ENCODE measurements around the gene FOXF2. TPM values are rescaled to one million over a fixed set of nuclear protein-coding genes. Genes with fewer than 3 reads are reported as not detected.

Gene FOXF2
- total RNA-seq, 1 experiment from 2014 or later = 16.4 TPM

DNA sequence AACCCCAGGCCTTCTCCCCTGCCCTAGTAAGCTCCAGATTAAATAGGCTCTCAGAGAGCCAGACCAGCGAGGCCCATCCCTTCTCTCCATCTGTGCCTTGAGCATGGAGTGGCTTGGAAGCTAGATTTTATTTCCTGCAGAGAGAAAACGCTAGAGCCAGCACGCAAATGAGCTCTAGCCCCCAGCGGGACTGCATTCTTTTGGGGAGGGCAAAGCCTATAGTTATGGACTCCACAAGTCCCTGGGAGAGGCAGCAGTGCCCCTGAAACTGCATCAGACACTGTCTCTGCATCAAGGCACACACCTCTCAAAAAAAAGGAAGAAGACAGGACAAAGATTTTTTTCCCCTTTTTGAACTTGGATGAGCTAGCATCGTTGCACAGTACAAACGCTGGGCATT, 15.8 kb downstream of the FOXF2 start:
- no peak for DNase-seq (ENCODE audit: extremely low read depth, low read depth)

DNA sequence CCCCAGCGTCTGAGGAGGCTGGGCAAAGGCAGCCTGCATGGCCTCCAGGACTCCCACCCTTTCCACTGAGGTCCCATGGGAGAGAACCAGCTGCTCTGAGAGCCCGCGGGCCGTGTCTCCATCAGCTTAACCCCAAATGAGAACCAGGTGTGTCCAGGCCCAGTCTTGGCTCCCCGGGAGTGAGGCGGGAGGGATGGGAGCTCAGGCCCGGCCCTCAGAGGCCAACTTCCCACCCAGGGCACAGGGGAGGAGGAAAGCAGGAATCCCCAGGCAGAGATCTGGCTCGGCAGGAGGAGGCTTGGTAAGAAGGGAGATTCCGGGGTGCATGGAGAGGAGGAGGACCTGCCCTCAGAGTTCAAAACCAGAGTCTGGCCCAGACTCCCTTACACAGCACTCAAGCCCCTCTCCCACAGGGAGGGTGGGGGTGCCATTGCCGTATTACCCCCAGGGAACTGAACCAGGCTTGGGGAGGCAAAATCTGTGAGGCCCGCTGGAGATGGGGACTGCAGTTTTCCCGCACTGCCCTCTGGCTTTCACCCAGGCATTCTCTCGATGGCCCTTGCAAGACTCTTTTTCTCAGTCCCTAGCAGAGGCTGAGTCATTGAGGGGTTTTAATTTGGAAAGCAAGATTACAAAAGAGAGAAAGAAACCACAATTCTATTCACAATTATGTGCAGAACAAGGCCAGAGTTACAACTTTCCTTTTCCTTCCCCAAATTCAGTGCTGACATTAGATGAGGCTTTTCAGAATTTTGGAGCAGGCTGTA, 17.1 kb downstream of the FOXF2 start:
- no peak for DNase-seq (ENCODE audit: extremely low read depth, low read depth)

DNA sequence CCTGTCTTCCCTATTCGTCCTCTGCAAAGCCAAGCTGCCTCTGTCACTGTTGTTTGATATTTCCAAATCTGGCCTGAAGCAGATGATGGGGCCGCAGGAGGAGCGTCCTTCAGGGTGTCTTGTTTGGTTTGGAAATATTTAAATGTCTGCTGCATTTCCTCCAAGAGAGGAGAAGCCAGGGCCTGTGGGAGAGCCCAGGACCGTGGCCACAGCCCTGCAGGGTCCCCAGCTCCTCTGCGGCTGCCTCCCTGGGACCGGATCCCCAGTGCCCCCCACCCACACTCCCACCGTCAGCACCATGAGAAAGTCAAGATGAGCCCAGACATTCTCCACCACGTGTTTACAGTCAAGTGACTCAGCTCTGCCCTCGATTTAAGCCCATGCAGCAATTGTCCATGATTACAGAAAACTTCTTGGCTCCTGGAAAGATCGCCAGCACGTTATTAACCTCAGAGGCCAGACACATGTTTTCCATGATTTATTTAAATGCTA, 18.2 kb downstream of the FOXF2 start:
- no peak for DNase-seq (ENCODE audit: extremely low read depth, low read depth)

DNA sequence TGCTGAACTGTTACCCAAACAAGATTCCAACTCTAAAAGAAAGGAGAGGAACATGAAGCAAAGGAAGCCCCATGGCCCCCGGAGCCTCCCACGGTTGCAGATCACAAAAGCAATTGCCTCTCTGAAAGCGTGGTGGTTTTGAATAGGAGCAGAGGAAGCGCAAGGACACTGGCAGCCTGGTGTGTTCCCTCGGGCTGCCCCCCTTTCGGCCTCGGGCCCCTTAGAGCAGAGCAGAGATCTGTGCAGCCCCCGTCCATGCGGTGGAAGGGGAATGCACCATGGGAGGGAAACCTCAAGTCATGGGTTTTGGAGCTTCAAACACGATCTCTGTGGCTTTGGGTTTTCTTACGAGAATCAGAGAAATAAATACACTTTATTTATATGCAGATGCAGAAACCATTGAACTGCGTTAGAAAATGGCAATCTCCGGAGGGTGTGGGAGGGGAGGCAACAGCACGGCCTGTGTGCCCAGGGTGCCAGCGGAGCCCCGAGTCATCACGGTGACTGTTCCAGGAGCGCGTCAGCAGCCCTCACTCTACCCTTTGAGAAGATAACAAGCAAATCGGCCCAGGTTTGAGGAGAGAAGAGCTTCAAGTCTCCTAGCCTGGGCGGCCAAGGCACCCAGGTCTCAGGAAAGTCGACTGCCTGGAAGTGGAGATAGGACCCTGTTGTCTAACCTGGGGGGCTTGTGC, 20.5 kb downstream of the FOXF2 start:
- DNase-seq (ENCODE audit: extremely low read depth, low read depth) = no peak

DNA sequence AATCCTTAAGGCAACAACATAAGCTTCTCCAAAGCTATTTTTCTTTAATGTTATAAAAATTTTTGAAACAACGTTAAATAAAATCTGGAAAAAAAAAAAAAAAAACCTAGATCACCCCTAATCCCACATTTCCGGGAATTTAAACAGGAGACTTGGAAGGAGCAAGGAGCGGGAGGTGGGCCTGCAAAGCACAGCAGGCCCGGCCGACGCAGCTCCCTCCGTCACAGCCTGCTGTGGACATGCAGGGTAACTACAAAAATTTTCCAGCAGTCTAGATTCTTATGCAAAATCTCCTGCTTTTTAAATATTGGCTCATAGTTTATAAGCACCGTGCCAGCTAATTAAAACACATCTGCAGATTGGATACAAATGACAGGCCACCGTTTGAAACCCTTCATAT, 23.5 kb downstream of the FOXF2 start:
- DNase-seq (ENCODE audit: extremely low read depth, low read depth) = no peak

DNA sequence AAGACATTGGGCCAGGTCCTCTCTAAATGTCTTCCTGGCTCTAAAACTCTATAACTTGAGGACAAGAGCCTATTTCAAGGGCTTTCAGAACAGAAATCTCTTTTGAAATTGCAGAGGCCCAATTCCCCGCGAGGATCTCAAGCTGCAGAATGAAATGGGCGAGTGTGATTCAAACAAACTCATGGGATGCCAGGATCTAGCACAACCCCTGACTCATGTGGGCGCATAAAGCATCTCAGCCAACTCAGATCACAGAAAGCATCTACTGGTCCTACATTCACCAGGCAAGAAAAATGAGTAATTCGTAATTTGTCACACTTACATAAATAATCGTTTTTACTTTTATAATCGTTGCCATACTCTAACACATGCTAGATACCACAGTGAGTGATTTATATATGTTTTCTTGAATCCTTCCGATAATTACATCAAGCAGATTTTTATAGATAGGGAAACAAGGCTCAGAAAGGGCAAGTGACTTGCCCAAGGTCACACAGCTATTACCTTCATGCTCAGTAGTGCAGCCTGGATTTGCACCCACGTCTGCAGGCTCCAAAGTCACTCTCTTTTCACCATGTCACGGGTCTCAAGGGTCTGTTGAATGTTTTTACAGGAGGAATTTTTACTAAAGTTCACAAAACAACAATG, 26.2 kb downstream of the FOXF2 start:
- no peak for DNase-seq (ENCODE audit: extremely low read depth, low read depth)

DNA sequence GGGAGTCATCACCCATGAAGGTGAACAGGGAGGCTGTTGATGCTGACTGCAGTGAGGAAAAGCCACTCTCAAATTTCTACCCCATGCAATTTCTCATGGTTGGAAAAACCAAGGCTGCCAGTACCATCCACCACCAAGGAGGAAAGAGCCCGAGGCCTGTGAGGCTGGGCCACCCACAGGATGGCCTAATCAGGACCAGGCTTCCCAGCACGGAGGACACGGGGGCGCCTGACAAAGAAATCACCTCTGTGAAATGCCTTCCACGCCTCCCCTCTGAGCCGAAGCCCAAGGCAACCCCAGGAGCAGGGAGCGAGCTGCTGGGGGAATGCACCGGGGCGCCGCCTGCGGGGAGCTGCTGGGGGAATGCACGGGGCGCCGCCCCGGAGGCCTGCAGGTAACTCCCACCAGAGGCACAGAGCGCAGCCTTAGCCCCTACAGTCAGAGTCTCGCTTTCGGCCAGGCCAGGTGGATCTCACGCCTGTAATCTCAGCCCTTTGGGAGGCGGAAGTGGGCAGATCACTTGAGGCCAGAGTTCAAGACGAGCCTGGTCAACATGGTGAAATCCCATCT, 26.9 kb downstream of the FOXF2 start:
- no peak for DNase-seq (ENCODE audit: extremely low read depth, low read depth)

DNA sequence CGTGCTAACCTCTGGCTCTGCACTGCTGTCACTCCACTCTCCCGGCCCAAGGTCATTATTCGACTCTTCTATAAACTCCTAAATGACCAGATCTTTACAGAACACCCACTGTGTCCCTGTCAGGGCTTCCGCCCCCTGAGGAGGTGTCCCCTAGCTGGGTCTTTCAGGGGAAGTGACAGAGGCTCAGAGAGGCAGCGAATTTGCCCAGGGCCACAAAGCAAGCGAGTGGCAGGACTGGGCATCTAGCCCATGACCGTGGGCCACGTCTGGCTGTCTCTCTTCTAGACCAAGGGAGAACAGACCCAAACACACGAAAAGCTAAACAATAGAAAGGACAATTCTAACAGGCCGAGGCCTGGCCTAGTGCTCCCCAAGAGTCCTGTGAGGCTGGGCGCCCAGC, 27.4 kb downstream of the FOXF2 start:
- no peak for DNase-seq (ENCODE audit: extremely low read depth, low read depth)

DNA sequence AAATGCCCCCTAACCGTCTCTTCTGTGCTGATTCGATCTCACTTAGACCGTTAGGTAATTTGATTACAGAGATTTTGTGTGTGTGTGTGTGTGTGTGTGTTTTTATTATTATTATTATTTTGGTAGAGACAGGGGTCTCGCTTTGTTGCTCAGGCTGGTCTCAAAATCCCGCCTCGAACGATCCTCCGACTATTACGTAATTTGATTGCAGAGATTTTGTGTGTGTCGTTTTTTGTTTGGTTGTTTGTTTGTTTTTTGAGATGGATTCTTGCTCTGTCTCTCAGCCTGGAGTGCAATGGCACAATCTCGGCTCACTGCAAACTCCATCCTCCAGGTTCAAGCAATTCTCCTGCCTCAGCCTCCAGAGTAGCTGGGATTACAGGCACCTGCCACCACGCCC, 28.3 kb downstream of the FOXF2 start:
- DNase-seq (ENCODE audit: extremely low read depth, low read depth) = no peak

DNA sequence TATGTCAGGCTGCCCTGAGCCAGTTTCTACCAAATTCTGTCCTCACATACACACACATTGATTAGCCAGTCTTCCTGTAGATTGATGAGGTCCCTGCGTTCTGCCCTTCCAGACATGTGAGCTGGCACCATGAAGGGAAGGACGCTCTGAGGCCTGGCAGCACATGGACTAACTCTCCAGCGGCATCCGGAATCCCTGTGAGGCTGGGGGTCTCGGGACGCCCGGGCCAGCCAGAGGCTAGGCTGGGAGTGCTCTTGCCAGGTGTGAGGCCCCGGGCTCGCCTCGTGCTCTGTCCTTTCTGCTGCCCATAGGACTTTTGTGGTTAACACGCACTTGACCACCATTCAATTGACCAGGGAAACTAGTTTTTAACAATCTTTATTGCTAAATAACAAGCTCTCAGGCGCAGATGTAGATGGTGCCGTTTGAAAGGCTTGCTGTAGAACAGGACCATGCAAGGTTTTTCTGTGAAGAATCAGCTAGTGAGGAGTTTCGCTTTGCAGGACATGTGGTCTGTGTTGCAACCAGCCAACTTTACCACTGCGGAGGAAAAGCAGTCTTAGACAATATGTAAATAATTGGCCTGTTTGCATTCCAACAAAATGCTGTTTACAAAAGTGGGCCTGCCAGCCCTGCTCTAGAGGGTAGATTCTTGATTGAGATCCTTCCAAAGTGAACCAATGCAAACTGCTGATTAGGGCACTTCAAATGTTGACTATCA, 29.3 kb downstream of the FOXF2 start:
- DNase-seq (ENCODE audit: extremely low read depth, low read depth) = no peak

DNA sequence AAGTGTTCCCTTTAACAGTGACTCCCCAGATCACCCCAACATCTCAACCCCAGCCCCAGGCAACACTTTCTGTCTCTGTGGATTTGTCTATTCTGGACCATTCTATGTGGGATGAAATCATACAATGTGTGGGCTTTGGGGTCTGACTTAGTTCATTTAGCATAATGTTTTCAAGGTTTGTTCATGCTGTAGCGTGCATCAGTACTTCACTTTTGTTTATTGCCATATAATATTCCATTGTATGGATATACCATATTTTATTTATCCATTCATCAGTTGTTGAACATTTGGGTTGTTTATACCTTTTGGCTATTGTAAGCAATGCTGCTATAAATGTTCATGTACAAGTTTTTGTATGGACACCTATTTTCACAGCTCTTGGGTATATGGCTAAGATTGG, 31.0 kb downstream of the FOXF2 start:
- no peak for DNase-seq (ENCODE audit: extremely low read depth, low read depth)

DNA sequence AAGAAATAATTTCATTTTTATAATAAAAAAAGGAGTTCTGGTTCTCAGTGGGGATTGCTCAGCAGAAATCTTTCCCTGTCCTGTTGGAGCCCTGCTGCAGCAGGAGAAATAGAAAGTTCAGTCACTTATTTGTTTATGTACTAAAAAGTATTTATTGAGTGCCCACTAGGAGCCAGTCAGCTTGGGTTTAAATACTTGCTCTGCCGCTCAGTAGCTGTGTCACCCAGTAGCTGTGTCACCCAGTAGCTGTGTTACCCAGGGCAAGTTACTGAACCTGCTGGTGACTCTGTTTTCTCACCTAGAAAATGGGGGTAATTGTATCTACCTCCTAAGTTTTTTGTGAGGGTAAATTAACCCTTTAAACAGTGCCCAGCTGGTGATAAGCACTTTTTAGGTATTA, 32.9 kb downstream of the FOXF2 start:
- no peak for DNase-seq (ENCODE audit: extremely low read depth, low read depth)

DNA sequence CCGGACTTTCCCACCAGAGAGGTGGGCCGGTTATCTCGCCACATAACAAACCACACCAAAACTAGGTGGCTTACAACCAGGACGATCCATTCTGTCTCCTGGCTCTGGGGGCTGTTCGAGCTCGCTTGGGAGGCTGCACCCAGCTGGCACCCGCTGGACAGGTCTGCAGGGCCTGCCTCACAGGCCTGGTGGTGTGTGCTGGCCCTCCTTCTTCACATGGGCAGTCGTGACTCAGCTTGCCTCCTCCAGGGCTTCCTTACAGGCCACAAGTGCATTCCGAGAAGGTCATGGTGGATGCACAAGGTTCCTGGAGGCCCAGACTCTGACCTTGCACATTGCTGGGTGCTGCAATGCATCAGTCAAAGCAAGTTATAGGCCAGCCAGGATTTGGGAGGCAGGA, 34.2 kb downstream of the FOXF2 start:
- DNase-seq (ENCODE audit: extremely low read depth, low read depth) = no peak

DNA sequence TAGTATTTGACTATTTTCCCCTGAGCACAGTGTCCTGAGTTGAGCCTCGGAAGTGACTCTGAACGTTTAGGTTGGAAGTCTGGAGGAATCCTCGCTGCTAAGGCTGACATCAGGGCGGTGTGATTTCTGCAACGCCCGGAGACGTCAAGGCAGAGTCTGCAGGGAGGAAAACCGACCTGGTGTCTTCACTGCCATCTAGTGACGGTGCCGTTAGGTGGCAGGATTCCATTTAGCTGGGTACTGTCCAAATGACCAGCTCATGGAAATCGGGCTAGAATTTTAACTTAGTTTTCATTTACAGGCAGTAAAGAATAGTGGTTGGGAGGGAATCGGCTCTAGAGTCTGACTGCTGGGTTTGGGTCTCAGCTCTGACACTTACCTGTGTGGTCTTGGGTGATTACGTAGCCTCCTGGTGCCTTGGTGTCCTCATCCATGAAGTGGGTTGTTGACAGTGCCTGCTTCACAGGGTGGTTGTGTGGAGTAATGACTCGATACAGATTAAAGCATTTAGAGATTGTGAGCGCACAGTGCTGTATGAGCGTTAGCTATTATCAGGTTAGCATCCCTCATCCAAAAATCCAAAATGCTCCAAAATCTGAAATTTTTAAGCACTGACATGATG, 35.0 kb downstream of the FOXF2 start:
- DNase-seq (ENCODE audit: extremely low read depth, low read depth) = peak; percentile 71

DNA sequence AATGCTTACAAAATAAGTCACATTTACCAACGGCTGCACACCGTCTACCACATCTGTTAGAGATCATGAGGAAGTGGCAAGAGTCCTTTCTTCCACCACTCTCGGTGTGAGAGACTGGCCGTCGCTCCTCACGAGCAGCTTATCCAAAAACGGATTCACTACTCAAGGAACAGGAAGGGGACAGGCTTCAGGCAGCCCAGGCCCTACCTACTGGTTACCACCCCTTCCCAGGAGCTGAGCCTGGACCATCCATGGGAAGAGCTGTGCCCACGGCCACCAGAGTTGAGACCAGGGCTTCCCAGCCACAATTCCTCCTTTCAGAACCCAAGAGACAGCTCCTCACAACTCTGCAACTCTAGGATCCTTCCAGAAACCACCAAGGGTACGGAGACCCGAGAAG, 37.0 kb downstream of the FOXF2 start:
- DNase-seq (ENCODE audit: extremely low read depth, low read depth) = no peak

DNA sequence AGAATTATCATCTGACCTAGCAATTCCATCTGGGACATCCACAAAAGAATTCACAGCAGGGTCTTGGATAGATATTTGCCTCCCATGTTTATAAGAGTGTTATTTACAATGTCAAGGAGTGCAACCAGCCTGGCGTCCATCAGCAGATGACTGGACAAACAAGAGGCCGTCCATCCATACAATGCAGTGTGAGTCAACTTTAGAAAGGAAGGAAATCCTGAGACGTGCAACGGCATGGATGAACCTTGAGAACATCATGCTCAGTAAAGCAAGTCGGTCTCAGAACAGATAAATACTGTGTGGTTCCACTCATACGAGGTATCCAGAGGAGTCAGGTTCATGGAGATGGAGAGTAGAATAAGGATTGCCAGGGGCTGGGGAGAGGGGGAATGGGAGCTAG, 46.4 kb downstream of the FOXF2 start:
- no peak for DNase-seq (ENCODE audit: extremely low read depth, low read depth)

DNA sequence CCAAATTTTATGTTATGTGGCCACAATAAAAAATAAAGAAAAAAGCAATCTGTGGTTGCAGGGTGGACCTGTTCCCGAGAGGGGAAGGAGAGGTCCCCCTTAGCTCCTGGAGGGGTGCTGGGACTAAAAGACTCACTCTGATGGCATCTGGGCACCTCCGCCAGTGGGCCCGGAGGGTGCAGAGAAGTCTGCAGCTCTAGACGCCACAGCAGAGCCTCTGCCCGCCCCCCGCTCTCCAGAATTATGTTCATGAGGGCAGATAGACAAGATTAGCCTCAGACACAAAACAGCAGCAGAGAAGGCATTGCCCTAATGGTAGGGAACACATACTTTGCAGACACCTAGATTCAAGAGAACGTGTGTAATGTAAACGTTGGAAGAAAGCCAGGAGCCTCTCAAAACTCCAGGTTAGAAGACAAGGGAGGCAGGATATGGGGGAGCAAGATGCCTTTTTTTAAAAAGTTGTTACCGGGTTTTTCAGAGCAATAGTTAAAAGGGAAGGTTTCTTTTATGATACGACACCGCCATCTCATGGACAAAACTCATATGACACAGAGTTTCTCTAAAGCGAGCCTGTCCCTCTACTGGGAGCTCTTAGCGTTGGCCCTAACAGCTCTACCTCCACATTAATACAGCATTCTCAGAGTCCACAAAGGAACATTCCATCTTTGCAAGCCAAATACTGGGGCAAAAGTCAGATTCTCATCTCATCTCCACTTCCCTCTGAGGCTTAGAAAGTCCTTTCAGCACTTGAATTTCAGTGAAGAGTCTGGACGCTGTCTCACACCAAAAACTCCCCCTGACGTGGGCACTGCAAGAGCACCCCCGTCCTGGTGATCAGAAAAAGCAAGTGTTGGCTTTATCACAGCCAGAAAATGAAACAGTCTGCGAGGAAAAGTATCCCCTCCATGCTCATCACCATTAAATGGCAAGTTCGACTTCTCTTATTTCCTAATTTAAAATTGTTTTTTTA, 47.2 kb downstream of the FOXF2 start:
- peak; percentile 72 for DNase-seq (ENCODE audit: extremely low read depth, low read depth)

DNA sequence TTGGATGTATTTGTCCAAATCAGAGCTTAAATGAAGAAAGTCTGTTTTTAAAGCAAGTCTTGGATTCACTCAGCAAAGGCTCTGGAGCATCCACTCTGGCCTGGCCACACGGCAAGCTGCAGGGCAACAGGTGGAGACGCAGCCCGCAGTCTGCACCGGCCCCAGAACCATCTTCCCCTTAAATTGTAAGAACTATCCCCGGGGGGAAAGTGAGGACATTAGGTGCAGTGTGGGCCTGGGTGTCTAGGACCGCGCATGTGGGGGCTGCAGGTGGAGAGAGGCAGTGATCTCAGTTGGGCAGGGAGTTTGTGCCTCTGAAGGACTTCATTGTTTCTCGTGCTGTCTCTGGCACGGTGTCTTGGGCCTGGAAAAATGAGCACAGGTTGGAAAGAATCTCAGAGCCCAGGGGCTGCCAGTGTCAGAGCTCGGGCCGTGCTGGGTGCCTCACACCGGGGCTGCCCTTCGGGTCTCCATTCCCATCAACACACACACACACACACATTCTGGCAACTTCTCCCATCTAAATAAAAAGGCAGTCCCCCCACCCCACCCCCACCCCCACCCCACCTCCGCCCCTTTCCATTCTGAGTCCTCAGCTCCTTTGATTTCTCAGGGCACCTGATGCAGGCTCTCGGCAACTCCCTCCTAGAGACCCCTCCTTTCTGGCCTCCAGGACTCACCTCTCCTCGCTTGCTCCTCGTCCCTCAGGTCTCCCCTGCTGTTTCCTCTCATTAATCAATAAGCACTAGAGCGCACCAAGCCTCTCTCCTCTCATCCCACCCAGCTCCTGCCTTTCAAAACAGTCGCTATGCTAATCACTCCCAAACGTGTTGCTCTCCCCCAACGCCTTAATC, 48.4 kb downstream of the FOXF2 start:
- DNase-seq (ENCODE audit: extremely low read depth, low read depth) = no peak
